GM18867 (cell line): ENCODE results near the gene NYAP2.

Experiments used
- ATAC-seq: cut with Tn5 transposase; IDR thresholded peaks from one replicate; pipeline ENCODE4 v1.9.1; 2021; ENCODE audit warnings: mild to moderate bottlenecking, moderate library complexity; ENCODE audit not compliant: unreplicated experiment

The NYAP2 gene

DNA sequence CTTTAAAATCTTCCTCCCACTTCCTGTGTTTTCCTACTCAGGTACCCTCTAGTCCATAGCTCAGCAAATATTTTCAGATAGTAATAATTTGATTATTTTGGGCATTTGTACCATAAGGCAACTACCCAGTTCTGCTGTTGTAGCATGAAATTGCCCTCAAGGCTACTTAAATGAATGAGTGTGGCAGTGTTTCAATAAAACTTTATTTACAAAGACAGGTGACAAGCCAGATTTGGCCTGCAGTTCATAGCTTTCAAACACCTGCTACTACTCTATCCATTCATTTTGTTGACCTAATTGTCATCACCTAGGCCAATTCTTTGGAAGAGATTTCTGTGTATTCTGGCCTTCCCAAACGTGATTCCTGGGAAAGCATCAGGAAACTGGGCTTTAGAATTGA lies 28.9 kb downstream of the NYAP2 start:
- ATAC-seq: no peak

DNA sequence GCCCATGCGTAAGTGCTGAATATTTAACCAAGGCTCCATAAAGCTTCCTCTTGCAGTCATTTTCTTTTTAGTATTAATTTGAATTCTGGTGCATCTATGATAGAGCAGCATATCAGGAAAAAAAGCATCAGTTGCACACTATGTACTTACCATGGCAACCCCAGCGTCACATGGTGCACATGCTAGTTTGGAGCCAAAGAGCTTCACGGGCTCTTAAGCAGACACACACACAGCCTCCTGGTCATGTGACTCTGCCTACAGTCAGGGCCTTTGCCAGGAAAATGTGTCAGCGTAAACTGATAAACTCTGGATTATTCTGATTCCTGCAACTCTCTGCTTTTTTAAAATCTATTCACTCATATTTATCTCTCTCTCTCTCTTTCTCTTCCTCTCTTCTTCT lies 30.2 kb downstream of the NYAP2 start:
- no peak for ATAC-seq

DNA sequence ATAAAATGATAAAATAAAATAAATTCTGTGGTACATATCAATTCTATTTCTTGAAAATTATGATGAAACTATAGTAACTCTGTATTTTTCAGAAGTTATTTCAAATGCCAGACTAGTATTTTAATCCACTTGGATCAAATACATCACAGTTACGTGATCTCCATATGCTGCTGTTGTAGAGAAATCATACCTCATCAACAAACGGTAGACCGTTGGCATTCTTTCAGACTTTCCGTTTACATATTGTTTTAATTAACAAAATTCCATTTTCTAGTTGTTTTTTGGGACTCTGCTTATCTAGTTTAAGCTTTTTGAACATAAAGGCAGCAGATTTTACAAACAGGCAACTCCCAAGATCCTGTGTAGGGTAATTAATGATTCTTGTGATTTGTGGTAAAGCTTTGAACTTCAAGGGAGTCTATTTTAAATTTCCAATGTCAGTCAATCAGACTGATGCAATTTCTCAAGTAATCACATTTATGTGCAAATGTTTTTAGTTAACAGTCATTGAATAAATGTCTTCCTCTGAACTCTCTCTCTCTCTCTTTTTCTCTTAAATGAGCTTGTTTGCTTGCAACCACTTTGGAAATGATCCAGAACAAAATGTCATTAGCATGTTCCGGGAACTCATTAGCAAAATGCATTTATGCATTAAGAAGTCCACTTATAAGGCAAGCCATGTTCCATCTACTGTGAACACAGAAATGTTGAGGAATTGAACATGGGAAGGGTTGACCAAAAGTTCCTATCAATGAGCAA lies 31.8 kb downstream of the NYAP2 start:
- no peak for ATAC-seq

DNA sequence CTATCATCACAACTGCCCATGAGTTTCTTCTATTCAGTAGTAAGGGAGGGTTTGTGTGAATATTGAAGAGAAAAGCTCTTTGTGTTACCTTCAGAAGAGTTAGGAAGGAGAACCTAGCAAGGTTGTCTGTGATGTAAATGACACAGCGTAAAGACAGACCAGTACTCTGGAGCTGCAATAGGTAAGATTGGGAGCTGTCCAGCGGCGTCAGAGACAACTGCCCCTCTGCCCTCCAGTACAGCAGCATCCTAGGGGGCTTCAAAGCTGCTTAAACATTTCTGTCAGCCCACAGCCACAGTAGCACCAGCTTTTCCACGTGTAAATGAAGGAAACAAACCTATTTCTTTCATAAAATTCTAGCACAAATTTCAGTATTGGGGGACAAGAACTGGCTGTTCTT lies 34.5 kb downstream of the NYAP2 start:
- ATAC-seq: no peak

DNA sequence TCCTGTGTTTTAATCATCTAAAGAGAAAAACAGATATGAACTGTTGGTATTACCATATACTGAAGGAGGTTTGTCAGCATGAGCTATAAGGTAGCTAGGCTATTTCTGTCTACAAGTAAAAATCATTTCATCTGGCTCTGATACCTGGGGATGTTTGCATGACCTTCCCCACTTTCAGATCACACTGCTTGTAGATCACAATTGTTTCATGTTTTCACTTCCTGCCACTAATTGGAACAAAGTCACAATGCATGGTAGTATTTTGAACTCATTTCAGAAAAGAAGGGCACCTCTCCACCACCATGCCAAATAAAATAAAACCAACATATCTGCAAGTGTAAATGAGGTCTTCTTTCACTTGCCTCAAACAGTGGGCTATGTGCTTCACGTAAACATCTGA lies 37.8 kb downstream of the NYAP2 start:
- no peak for ATAC-seq

DNA sequence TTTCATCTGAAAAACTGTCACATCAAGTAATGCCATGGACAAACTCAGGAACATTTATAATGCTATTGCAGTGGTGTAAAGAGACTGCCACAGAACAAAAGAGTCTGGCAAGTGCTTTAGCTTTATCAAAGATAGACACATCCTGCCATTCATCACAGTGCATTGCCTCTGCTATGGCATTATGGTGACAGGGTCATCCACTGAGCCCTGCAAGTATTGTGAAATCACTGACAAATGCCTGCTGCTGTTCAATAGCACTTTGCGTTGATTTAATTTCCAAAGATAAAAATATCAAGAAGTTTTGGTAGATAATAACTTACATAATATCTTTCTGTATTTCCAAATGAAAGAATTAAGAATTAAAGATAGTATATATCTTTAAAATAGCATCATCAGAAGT lies 38.7 kb downstream of the NYAP2 start:
- ATAC-seq: no peak

DNA sequence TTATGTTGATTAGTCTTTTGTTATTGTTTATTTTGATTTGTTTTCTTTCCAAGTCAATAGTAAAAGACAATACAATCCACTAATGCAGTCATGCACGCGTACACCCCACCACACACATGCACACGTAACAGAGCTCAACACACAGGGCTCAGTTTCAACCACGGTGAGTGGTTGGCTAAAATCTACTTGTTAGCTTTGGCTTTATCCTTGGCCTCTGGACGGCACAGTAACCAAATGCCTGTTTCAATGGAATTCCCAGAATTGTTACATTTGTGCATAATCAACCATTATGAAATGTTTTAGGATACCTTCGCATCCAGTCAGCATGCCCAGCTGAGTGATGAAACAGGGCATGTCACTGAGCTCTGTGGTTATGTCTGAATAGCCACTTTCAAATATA lies 53.2 kb downstream of the NYAP2 start:
- ATAC-seq: no peak

DNA sequence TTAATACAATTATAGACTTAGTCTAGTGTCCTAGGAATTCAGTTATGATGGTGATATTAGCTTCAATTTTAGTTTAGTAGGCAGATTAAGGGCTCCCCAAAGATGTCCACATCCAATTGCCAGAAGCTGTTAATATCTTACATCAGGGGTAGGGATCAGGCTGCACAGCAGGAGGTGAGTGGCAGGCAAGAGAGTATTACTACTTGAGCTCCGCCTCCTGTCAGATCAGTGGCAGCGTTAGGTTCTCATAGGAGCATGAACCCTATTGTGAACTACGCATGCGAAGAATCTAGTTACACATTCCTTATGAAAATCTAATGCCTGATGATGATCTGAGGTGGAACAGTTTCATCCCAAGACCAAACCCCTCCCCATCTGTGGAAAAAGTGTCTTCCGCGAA lies 54.9 kb downstream of the NYAP2 start:
- ATAC-seq: no peak

DNA sequence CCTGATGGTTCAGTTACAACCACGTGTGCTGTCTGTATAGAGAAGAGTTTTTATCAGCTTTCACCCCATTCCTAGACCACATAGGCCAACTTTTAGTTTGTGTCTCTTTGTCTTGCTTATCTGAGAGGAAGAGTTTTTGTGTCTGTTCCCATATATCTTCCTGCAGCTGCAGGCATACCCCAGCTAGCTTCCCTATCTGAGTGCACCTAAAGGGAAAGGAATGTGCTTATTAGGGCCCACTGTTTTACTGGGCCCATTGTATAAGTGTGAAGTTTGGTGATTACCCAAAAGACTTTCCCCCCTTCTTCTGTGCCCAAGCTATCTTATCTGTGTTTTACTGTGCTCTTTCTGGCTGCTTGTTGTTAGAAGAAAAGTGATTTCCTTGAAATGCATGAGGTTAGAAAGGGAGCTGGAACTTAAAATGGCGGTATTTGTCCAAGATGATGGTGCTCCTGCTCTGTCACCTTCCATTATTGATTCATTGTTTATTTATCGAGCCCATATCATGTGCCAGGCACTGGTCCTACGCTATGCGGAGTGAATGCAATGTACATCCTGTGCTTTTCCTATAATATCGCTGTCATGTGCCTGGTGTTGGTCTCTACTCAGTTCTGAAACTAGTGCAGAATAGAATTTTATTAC lies 57.2 kb downstream of the NYAP2 start:
- ATAC-seq: no peak

DNA sequence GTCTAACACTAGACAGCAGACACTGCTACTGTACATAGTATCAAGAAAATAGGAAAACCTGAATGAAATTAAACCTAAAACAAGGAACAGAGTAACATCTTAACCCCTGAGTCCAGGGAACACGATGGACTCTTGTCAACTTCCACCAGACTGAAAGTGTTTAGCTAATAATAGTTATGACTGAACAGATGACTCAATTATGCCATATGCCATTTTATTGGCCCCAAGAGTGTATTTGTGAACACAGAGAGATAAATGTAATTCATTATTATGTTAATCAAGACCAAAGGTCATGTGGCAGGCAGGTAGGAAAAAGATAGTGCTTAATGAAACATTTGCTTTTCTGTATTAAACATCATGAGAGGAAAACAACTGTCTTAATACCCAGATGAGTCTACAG lies 58.0 kb downstream of the NYAP2 start:
- ATAC-seq: no peak

DNA sequence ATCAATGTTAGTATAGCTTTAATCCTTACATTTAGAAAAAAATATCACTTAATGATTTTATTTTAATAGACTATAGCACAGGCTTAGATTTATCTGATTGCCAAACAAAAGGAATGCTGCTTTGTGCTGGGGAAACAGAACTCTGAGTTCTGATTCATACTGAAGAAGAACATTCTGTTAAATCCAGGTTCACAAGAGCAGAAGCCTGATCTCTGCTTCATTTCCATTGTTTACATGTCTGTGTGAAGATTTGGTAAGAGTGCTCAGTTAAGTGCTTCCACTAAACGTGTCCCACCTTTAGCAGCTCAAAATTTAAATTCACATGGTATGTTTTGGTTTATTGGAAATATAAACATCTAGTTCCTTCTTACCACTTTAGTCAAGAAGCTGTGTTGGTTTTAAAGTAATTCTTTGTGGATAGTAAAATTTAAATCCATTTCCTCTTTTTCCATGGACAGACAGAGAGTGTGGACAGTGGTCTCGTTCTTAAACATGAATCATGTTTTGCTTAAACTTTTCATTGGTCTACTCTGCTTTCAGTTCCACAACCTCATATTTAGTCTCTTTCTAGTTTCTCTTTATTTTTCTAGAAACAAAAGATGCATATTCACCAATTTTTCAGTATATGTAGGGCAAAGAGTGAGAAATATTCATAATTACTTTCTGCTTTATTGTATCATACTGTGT lies 59.1 kb downstream of the NYAP2 start:
- peak; percentile 80 for ATAC-seq

DNA sequence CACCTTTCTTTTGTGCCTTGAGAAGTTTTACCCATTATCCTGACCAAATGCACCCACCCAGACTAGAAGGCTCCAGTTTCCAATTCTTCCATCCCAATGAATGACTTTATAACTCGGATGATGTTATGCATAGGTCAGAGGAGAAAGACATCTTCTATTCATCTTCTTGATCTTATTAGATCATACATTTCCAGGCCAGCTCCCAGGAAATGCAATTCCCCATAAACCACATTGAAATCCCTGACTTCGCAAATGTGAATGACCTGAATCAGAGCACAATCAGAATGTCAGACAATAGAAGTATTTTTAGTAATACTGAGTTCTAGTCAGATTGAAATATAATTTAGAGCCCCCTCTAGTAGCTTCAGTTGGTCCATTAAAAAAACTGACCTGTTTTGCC lies 62.9 kb downstream of the NYAP2 start:
- ATAC-seq: no peak

DNA sequence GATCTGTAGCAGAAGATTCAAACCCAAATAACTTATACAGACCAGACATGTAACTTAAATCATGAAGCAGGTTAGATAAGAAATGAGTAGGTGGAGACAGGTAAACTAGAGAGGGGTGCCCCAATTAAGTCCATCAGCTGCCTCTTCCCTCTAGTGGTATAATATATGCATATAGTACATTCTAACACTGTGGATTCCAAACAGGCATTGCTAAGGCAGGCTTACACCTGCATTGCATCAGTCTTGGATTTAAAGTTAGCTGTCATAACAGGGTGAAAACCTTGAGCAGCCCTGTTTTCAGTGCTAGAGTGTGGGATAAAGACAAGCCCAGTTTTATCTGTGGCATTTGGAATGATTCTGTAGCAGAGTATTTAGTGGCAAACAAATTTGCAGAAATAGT lies 63.4 kb downstream of the NYAP2 start:
- no peak for ATAC-seq

DNA sequence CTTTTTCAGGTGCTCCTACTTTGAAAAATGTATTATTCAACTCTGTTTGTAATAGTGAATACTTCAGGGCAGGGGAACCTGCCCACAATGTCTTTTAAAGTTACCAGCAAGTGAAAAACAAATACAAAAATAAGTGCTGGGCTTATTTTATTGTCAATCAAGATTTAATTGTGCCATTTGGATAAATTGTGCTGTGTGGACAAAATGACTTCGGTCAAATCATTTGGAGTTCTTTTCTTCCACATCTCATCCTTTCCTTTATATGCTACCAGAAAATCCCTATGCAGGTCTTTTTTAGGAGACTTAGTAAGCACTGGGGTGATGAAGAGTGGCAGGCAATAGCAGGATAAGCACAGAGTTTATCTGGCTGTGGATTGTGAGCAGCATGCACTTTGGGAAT lies 63.9 kb downstream of the NYAP2 start:
- ATAC-seq: no peak

DNA sequence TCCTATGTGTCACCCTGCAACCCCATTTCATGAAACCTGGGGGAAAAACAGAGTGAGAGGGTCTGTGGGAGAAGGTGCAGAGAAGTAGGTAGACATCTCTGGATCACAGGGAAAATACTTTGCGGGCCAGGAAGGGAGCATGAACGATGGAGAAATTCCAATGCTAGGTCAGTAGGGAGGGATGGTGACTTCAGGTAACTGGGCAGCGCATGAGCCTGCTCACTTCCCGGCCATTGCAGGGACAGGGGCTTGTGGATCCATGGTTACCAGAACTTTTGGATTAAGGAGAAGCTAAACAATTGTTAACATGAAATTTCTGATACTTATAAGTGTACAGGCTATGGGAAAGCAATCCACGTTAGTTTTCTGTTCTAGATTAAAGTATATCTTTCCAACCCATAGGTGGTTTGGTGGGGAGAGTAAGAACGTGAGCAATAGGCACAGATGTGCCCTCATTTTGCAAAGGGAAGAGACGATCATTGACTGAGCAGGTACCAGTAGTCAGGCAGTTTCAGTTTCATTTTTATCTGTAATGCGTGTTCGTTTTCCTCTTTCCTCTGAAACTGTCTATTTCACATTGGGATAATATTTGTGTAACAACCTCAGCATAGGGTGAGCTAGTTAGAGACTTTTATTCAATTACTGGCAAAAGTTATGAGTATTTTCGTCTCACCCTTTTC lies 65.0 kb downstream of the NYAP2 start:
- ATAC-seq: peak; percentile 83

DNA sequence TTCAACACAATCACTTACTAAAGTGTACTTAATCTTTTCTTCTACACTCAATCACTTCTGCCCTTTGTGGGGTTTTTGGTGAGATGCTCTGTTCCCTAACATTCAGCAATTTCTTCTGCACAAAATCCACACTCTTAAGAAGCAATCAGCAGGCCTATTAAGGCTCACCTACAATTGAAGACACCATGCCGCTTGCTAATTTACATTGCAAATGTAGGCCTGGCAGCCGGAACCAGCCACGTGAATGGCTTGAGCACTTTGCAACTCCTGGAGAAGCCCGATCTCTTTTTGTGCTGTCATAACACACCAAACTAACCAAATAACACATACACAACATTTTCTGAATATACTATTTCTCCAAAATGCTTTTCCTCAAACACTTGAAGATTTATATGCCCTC lies 66.3 kb downstream of the NYAP2 start:
- no peak for ATAC-seq

DNA sequence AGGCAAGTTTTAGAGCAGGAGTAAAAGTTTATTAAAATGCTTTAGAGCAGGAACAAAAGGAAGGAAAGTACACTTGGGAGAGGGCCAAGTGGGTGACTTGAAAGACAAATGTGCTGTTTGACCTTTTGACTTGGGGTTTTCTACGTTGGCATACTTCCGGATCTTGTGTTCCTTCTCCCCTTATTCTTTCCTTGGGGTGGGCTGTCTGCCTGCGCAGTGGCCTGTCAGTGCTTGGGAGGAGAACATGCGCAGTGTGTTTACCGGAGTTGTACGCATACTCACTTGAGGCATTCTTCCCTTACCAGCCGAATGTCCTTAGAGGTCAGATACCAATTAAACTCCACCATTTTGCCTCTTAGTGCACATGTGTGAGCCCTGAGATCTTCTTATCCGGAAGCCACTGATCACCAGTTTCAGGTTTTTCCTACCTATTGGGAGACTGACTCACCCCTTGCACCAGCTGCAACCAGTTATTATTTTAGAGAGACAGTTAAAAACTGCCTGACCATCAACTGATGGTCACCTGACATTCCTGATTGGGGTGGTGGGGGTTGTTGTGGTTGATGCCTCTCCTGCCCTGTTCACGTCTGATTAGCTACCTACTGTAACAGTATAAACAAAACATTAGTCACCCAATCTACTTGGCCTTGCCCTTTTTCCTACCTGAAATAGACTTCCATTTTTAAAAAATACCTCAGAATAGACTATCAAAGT lies 67.5 kb downstream of the NYAP2 start:
- ATAC-seq: no peak

DNA sequence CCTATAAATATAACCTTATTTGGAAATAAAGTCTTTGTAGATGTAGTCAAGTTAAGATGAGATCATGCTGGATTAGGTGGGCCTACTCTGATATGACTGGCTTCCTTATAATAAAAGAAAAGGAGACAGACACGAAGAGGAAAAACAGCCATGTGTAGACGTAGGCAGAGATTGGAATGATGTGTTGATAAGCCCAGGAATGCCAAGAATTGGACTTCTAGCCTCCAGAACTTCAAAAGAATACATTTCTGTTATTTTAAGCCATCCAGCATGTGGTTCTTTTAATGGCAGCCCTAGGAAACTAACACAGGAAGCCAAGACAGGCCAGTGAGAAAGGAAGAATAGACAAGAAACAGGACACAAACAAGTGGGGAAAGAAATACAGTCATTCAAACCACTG lies 68.6 kb downstream of the NYAP2 start:
- no peak for ATAC-seq

DNA sequence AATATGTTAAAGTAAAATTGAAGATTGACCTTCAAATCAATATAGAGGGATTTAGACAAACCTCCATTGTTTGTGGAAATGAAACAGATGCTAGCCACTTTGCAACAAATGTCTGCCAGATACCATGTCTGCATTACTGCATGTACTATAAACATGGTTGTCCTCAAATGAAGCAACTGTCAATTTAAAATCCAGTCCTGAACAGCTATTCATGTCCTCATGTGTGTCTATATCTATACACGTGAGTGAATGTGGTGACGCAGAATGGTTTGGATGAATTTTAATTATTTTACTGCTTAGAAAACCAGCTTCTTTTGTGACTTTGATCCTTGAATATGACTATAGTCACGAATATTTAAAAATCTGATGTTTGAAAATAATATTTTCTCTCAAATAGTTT lies 71.5 kb downstream of the NYAP2 start:
- no peak for ATAC-seq

DNA sequence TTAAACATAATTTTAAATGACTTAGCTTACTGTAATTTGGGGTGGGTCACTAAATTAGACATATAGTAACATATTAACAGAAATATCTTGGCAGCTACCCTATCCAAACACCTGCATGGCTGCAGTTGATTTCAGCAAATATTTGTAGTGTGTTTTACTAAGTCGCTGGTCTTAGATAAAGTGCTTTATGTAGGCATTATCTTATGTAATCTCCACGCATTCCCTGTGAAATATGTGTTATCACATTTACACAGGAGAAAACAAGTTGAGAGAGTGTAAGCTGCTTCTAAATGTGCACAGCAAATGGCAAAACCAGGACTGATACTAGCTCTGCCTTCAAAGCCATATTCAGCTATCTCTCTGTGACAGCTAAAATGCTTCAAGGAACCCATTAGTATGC lies 72.0 kb downstream of the NYAP2 start:
- ATAC-seq: no peak

DNA sequence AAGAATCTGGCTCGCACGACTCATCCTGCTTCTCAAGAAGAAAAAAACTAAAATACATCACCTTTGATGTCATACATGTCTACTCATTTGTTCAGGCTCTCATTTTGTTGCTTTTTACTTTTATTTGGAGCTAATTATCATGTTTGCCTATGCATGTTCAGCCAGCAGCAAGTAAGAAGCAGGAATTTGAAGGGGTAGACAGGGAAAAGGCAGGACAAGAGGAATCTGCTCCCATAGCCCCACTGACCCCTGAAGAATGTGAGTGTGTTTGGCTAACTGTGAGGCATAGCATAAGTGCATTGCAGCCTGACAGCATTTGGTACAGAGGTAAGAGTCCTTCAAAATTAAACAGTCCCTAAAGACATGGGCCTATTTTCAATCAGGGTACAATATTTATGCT lies 72.7 kb downstream of the NYAP2 start:
- ATAC-seq: no peak
